KOPT-K1 (cell line): ENCODE measurements around the gene PGBD5.

Experiments
- H3K27ac ChIP-seq: fragments of 200-600 bp; sonication (generic); 2 replicates; pipeline ENCODE4 v1.5.1; 2016; ENCODE audit warnings: antibody characterized with exemption, mild to moderate bottlenecking, low read depth, low read length; ENCODE audit not compliant: poor library complexity, severe bottlenecking
- H3K36me3 ChIP-seq: fragments of 200-600 bp; sonication (generic); 2 replicates; pipeline ENCODE4 v1.5.1; 2017; ENCODE audit warnings: antibody characterized with exemption, mild to moderate bottlenecking, low read length, moderate library complexity; ENCODE audit not compliant: insufficient read depth
- H3K9me3 ChIP-seq: fragments of 200-600 bp; sonication (generic); 2 replicates; pipeline ENCODE4 v1.5.1; 2017; ENCODE audit warnings: antibody characterized with exemption, low read length, mild to moderate bottlenecking; ENCODE audit not compliant: insufficient read depth, poor library complexity, severe bottlenecking

The PGBD5 gene

GRCh38 chr1:230279583-230279945, 146.6 kb downstream of the PGBD5 start:
- no peaks in the 10 kb centered on the region for H3K9me3 ChIP-seq
- peak overlapping the region; percentile 95 for H3K27ac ChIP-seq
- peaks cover 94% of the 10 kb centered on the region for H3K36me3 ChIP-seq

- H3K36me3 ChIP-seq, result peaks cover 93% of the 10 kb centered on the region
- peak overlapping the region; percentile 95 for H3K27ac ChIP-seq
- H3K9me3 ChIP-seq, result no peaks in the 10 kb centered on the region
Observed at GRCh38 chr1:230278871-230279582, 147.1 kb downstream of the PGBD5 start.

- H3K9me3 ChIP-seq, result no peaks in the 10 kb centered on the region
- H3K36me3 ChIP-seq, result peaks cover 92% of the 10 kb centered on the region
- H3K27ac ChIP-seq, result peak overlapping the region; percentile 95
Observed at GRCh38 chr1:230278376-230278775, 147.8 kb downstream of the PGBD5 start.

- peaks cover 92% of the 10 kb centered on the region for H3K36me3 ChIP-seq
- H3K27ac ChIP-seq, result peak overlapping the region; percentile 95
- H3K9me3 ChIP-seq, result no peaks in the 10 kb centered on the region
Observed at GRCh38 chr1:230277201-230278025, 148.7 kb downstream of the PGBD5 start.

- Histone ChIP-seq H3K36me3 (peaks cover 95% of the 10 kb centered on the region), H3K27ac (peak overlapping the region; percentile 95), H3K9me3 (no peaks in the 10 kb centered on the region)
Observed at GRCh38 chr1:230276401-230276800, 149.7 kb downstream of the PGBD5 start.

GRCh38 chr1:230274254-230274653, 151.9 kb downstream of the PGBD5 start:
- peaks cover 92% of the 10 kb centered on the region for H3K36me3 ChIP-seq
- peak overlapping the region; percentile 86 for H3K27ac ChIP-seq
- H3K9me3 ChIP-seq, result no peaks in the 10 kb centered on the region

- H3K36me3 ChIP-seq, result peaks cover 92% of the 10 kb centered on the region
- no peaks in the 10 kb centered on the region for H3K9me3 ChIP-seq
- H3K27ac ChIP-seq, result peak overlapping the region; percentile 86
Observed at GRCh38 chr1:230273141-230273710, 152.9 kb downstream of the PGBD5 start.

GRCh38 chr1:230272557-230272956, 153.6 kb downstream of the PGBD5 start:
- no peaks in the 10 kb centered on the region for H3K9me3 ChIP-seq
- peaks cover 93% of the 10 kb centered on the region for H3K36me3 ChIP-seq
- H3K27ac ChIP-seq, result peak overlapping the region; percentile 86

- peak overlapping the region; percentile 86 for H3K27ac ChIP-seq
- peaks cover 95% of the 10 kb centered on the region for H3K36me3 ChIP-seq
- H3K9me3 ChIP-seq, result no peaks in the 10 kb centered on the region
Observed at GRCh38 chr1:230271300-230272035, 154.7 kb downstream of the PGBD5 start.

- H3K27ac ChIP-seq, result peak overlapping the region; percentile 86
- H3K36me3 ChIP-seq, result peaks cover 95% of the 10 kb centered on the region
Observed at GRCh38 chr1:230270559-230271281, 155.4 kb downstream of the PGBD5 start.

GRCh38 chr1:230270185-230270558, 156.0 kb downstream of the PGBD5 start:
- no peaks in the 10 kb centered on the region for H3K9me3 ChIP-seq
- peaks cover 95% of the 10 kb centered on the region for H3K36me3 ChIP-seq
- peak overlapping the region; percentile 86 for H3K27ac ChIP-seq

More at GRCh38 chr1:230270559-230271281, 155.4 kb downstream of the PGBD5 start:
- no peaks in the 10 kb centered on the region for H3K9me3 ChIP-seq

GRCh38 chr1:230268371-230269170, 157.6 kb downstream of the PGBD5 start:
- Histone ChIP-seq H3K27ac (peak overlapping the region; percentile 86), H3K9me3 (no peaks in the 10 kb centered on the region), H3K36me3 (peaks cover 97% of the 10 kb centered on the region)

GRCh38 chr1:230267338-230268065, 158.6 kb downstream of the PGBD5 start:
- Histone ChIP-seq H3K36me3 (peaks cover 97% of the 10 kb centered on the region), H3K9me3 (no peaks in the 10 kb centered on the region), H3K27ac (peak overlapping the region; percentile 86)
